Fibroblast of pulmonary artery (primary cell): ENCODE results near the gene SEMA4C.

ENCODE experiments used
- DNase-seq: peaks from one replicate; pipeline ENCODE4 v3.0.0-alpha.2; 2010; ENCODE audit warnings: low read depth
- H3K4me3 ChIP-seq: replicated peaks from 2 replicates; pipeline ENCODE4 v1.5.1; 2011; ENCODE audit warnings: low read depth, mild to moderate bottlenecking, control low read depth, low read length, moderate library complexity
- CTCF ChIP-seq: IDR thresholded peaks from 2 replicates; pipeline ENCODE4 v1.5.1; 2011; ENCODE audit warnings: mild to moderate bottlenecking, control low read depth, low read length, inconsistent platforms; ENCODE audit errors: missing control alignments

SEMA4C gene

DNA sequence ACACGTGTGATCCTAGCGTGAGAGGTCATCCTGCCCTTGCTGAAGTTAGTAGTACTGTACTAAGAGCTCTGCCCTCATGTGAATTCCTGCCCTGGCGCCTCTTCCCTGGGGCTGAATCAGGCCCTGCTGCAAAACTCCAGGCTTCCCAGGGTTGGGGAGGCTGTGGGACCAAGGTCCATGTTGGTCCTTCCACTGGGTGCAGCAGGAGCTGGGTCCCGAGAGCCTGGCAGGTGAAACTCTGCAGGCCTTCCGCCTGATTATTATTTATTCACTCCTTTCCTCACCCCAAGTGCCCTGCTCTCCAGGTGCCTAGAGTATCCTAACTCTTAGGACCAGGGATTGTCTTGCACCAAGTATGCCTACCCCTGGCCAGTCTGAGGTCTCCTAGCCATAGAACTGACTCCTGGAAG is 59.1 kb downstream of the SEMA4C start:
- no peak for DNase-seq
- no peak overlapping the region for H3K4me3 ChIP-seq
- no peak for TF ChIP-seq CTCF

DNA sequence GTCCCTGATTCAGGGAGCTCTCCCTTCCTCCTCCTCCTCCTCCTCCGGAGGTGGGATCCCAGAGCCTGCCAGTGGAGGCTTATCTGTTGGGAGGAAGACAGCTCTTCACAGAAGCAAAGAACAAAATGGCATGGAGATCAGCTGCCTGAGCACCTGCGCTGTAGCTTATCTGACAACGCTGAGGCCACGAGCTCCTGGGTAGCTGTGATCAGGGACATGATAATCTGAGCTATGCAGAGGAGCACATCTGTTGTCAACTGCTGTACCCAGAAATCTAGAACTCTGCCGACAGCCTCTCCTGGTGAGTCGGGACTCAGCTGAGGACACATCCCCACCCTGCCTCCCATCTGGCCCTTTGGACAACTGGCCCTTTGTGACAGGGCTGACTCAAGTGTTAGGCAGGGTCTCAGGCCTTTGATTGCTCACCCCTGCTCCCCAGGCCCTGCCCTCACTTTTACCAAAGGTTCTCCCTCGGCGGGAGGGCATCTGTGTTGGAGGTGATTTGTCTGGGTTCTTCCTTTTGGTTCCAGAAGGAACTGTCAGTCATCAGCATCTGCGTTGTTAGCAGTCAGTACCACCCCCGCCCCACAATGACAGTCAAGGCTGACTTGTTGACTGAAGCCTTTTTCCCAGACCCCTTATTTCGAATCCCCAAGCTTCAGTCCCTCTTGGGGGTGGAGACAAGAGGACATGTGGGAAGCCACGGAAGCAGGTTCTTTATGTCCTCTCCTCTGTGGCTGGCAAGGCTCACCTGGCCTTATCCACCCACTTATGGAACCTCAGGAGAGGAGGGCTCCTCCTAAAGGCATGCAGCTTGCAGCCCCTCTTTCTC is 59.7 kb downstream of the SEMA4C start:
- H3K4me3 ChIP-seq, result no peak overlapping the region
- DNase-seq, result no peak
- TF ChIP-seq CTCF, result no peak
